Suppressor macrophage treated with lipopolysaccharide for 4 hours (primary cell): Measurements from ENCODE around the gene SH3YL1.

ENCODE experiments used
- DNase-seq: peaks from one replicate; pipeline ENCODE4 v3.0.0-alpha.2; 2020

SH3YL1 gene, protein sequence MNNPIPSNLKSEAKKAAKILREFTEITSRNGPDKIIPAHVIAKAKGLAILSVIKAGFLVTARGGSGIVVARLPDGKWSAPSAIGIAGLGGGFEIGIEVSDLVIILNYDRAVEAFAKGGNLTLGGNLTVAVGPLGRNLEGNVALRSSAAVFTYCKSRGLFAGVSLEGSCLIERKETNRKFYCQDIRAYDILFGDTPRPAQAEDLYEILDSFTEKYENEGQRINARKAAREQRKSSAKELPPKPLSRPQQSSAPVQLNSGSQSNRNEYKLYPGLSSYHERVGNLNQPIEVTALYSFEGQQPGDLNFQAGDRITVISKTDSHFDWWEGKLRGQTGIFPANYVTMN

GRCh38 chr2:263774-264492, at the start of gene SH3YL1:
Gene SH3YL1, minus strand, starts transcription at chr2:264032. Its CDS starts 48 bp downstream, at chr2:263984.
- no peak for DNase-seq

DNA sequence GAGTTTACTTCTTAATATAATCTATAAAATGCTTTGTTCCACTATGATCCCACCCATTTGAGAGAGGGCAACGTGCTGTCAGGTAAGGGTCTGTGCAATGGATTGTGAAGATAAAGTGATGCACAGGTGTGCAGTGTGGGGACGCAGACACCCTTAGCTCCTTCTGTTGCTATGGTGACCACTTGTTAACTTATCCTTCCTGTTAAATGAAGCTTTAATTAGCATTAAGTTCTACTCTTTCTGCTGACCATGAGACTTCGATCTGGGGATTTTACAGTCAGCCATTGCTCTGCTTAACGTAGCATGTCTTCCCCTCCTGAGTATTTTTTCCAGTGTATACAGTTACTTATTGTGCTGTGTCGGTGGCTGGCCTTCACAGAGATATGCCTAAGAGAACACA, 47.2 kb upstream of the SH3YL1 start:
- DNase-seq: no peak

GRCh38 chr2:309954-310510, 46.2 kb upstream of the SH3YL1 start:
- DNase-seq: no peak

GRCh38 chr2:309148-309953, 45.5 kb upstream of the SH3YL1 start:
- no peak for DNase-seq

DNA sequence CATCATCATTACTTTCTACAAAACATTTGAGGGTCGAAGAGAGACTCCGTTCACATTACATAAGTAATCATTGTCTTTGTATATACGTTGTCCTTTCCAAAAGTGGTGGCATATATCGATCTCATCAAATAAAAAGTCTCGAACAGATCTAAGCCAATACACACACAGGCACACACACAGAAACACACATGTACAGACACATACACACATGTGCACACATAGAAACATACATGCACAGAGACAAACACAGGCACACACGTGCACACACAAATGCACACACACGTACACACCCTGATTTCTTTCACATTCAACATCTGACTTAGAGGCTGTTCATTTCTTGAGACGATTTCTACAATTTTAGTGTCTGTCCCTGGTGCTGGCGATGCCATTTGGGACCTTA, 41.5 kb upstream of the SH3YL1 start:
- DNase-seq: no peak

GRCh38 chr2:296354-296753, 32.5 kb upstream of the SH3YL1 start:
- no peak for DNase-seq

- no peak for DNase-seq
These were observed 31.3 kb upstream of the SH3YL1 start for GRCh38 chr2:295090-295489.

- DNase-seq: peak; percentile 76
These were observed 26.4 kb upstream of the SH3YL1 start for GRCh38 chr2:290090-290722.

DNA sequence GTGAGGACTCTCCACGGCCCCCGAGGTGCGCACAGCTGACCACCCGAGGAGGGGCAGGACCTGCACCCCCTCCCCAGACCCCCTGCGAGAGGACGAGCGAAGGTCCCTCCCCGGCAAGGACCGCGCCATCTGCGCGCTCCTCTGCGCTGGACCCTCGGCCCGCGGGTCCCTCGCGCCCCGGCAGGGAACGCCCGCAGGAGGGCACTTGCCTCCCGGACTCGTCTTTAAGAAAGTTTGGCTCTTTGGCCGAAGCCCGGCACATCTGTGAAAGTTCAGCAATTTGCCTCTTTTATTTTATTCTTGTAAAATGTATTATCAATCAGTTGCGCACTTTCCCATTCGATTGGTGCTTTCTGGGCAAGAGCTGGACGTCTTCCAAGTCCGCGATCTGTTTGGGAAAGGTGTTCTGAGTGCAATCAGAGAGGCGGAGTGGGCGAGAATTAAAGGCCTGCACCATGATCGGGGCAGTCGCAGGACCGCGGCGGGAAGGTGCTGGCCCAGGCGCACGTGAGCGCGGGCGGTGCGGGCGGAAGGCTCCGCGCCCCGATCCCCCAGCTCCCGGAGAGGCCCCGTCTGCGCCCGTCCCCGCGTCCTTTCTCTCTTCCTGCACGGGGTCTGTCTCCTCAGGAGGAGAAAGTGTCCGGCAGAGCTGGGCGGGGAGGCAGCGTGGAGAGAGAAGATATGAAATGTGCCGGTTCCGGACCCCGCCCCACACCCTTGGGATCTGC, 25.7 kb upstream of the SH3YL1 start:
- DNase-seq: peak; percentile 5

DNA sequence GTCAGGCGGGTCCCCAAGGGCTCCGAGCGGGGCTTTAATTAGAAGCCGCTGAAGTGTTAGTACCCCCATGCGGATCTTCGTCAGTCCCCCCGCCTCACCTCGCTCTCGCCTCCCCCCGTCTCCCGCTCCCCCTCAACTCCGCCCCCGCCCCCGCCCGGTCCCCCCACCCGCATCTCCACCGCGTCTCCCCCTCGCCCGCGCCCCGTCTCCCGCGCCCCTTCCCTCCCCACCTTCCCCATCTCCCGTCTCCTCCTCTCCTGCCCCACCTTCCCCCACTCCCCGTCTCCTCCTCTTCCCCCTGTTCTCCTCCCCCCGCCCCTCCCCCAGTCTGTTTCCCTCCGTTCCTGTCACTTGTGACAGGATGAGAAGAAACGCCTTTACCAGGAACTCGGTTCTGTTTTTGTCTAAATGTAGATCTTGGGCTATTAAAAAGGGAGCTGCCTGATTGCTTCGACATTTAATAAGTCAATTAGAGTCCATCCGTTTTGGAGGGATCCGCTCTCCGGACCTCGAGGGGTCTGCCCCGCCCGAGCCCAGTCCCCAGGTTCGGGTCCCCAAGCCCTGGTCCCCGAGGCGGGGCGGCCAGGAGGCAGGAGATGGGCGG, 25.0 kb upstream of the SH3YL1 start:
- DNase-seq: no peak

DNA sequence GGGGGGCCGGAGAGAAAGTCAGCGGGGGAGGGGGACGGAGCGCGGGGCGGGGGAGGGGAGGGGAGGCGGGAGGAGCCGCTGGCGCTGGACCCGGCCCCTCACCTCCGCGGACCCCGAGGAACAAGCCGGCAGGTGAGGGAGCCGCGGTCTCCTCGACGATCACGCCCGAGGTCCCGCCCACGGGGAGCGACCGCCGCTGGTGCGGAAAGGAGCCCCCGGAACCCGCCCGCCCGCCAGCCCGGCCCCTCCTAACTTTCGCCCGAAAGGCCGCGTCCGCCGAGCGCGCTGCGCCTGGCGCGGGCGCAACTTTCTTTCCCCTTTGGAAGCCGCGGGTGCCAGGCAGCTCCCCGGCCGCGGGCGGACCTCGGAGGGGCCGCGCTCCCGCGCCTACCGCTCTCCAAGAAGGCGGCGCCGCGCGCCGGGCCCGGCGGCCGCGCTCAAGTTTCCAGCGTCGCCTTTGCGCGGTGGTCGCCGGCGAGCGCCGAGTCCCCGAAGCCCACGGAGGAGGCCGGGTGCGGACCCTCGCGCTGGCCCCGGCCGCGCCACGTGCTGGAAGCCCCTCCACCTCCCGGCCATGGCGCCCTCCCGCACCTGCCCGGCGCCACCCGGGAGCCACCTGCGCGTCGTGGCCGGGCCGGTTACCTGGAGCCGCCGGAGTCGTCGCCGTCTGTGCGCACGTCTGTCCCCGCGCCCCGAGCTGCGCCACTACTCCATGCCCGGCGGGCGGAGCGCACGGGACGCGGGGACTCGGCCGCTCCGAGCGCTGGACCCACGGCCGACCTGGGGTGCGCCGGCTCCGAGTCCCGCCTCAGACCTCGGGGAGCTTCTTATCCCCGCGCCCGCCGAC, 24.3 kb upstream of the SH3YL1 start, which contains the start of gene ALKAL2:
Gene ALKAL2 (minus strand): TSS at position 181 of the 847 bp plus-strand sequence. CDS start 256 bp downstream, outside the sequence.
- DNase-seq: no peak

GRCh38 chr2:287471-287885, 23.6 kb upstream of the SH3YL1 start:
- peak; percentile 13 for DNase-seq

DNA sequence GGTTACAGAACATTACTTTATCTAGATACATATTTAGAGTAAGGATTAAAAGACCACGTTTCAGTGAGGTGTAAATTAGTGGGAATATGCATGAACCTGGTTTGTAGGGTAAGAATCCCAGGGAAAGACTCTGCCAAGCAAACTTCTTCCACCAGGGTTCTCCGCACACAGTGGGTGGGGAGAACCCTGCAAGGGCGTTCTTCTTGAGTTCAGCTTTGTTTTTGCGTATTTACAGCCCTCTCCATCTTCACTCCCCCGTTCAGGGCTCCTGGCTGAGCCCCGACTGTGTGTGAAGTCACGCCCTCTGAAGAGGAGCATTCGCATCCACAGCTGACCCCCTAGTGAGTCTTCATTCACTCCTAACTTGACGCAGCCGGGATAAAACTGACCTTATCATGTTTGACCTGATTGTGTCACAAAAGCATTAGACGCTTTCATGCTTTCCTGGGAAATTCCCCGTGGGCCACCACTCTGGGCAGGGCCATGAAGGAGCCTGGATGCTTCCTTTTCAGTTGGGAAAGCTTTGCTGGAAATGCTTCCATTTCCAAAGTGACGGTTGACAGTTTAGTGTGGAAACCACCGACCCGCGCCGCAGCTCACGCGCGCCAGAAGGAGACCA, 23.1 kb upstream of the SH3YL1 start:
- DNase-seq: peak; percentile 40

DNA sequence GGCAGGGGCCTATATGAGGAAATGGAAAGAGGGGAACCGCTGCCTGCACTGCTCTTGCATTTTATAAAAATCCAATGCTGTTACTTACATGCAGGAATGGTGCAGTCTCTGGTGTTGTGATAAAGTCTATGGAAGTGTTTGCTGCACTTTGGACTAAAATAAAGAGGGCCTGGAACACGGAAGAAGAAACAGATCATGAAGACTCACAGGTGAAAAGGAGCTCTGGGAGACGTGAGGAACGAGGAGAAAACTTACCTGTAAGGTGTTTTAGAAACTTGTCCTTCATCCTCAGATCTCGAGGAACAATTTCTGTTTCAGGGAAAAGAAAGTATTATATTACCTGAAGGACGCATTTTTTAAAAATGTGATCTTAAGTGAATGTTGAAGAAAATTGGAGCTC, 22.2 kb upstream of the SH3YL1 start:
- no peak for DNase-seq

DNA sequence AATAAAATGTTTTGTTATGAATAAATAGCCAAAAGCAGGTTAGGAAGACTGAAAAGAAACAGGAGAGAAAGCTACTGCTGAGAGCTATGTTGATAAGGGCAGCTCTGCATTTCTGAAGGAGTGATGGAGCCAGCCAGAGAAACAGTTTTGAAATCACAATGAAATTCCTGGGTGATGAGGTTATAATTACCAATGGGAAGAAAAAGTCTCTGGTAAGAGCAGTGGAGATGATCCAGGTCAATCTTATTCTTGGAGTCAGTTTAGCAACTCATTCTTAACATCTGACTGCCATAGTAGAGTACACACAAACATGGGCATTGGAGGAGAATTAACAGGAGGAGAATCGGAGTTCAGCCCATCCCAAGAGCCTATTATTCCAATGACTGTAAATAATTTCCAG, 21.7 kb upstream of the SH3YL1 start:
- DNase-seq: no peak

- DNase-seq: no peak
These were observed 21.2 kb upstream of the SH3YL1 start for GRCh38 chr2:284896-285492.

DNA sequence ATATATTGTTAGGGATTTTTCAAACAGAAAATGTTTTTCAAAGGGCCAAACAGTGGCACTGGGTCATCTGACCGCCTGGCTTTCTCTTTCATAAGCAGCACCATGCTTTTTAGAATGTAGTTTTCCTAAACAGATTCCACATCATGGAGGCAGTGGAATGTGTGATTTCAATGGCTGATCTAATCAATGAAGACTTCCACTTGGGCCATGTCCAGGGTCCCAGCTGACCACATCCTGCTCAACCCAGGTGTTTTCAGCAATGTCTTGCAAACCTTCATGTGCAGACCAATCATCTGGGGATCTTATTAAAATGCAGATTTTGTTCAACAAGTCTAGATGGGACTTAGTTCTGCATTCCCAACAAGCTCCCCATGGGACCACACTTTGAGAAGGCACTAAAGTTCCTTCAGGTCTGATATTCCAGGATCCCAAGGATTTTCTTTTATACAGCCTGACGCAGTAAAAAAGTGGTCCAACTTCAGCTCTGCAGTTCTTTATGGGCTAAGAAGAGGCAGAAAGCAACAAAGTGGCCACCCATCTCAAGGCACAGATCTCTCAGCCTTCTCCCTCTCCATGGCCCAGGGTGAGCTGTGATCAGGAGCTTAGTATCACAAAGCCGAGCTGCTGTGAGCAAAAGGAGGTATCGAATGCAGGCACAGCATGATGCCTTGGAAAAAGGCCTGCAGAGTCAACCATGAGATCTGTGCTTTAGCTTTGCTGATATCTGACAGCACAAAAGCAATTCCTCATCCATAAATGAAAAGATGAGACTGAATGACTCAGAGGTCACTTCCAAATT, 20.4 kb upstream of the SH3YL1 start:
- no peak for DNase-seq

- DNase-seq: no peak
These were observed 18.8 kb upstream of the SH3YL1 start for GRCh38 chr2:282371-283263.
